ENCODE data around the gene S100PBP. TPM values are rescaled to one million over a fixed set of nuclear protein-coding genes. Genes with fewer than 3 reads are reported as not detected.

The S100PBP gene
- total and polyA plus RNA-seq, 10 of the 15 experiments (the other 5 are each of a cell fraction or from before 2014, with no cell fraction given), result 17.0 to 98.3 (median 40.6) TPM

DNA sequence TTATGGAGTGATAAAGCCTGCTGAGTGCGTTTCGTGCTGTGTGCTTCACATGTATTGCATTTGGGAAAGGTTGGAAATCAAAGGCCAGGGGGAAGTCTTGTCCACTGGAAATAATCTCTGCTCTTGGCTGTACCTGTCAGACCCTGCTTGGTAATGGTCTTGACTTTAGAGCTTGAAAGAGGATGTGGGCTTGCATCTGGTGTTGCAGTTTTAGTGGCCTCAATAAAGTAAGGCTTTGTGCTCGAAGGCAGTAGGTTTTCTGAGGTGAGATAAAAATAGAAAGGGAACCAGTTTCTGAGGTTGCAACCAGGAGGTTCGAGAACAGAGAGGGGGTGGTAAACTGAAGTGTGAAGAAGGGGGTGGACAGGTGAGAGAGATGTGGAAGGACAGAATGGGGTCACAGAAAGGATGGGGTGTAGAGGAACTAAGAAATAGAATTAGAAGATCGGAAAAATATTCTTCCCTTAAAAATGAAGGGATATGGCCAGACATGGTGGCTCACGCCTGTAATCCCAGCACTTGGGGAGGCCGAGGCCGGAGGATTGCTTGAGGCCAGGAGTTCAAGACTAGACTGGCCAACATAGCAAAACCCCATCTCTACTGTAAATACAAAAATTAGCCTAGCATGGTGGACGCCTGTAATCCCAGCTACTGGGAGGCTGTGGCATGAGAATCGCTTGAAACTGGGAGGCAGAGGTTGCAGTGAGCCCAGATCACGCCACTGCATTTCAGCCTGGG, 1.5 kb downstream of the S100PBP start (continued):
- TF ChIP-seq, protein P1, sequence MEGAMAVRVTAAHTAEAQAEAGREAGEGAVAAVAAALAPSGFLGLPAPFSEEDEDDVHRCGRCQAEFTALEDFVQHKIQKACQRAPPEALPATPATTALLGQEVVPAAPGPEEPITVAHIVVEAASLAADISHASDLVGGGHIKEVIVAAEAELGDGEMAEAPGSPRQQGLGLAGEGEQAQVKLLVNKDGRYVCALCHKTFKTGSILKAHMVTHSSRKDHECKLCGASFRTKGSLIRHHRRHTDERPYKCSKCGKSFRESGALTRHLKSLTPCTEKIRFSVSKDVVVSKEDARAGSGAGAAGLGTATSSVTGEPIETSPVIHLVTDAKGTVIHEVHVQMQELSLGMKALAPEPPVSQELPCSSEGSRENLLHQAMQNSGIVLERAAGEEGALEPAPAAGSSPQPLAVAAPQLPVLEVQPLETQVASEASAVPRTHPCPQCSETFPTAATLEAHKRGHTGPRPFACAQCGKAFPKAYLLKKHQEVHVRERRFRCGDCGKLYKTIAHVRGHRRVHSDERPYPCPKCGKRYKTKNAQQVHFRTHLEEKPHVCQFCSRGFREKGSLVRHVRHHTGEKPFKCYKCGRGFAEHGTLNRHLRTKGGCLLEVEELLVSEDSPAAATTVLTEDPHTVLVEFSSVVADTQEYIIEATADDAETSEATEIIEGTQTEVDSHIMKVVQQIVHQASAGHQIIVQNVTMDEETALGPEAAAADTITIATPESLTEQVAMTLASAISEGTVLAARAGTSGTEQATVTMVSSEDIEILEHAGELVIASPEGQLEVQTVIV (IDR thresholded peaks at IDR 0.05; ENCODE audit: borderline replicate concordance, partially characterized antibody), result no peak
- 0 out of 2 replicates have a peak, but pooled peaks have one; percentile 42 for TF ChIP-seq ZNF24 (IDR thresholded peaks at IDR 0.05)
- TF ChIP-seq, protein P2, sequence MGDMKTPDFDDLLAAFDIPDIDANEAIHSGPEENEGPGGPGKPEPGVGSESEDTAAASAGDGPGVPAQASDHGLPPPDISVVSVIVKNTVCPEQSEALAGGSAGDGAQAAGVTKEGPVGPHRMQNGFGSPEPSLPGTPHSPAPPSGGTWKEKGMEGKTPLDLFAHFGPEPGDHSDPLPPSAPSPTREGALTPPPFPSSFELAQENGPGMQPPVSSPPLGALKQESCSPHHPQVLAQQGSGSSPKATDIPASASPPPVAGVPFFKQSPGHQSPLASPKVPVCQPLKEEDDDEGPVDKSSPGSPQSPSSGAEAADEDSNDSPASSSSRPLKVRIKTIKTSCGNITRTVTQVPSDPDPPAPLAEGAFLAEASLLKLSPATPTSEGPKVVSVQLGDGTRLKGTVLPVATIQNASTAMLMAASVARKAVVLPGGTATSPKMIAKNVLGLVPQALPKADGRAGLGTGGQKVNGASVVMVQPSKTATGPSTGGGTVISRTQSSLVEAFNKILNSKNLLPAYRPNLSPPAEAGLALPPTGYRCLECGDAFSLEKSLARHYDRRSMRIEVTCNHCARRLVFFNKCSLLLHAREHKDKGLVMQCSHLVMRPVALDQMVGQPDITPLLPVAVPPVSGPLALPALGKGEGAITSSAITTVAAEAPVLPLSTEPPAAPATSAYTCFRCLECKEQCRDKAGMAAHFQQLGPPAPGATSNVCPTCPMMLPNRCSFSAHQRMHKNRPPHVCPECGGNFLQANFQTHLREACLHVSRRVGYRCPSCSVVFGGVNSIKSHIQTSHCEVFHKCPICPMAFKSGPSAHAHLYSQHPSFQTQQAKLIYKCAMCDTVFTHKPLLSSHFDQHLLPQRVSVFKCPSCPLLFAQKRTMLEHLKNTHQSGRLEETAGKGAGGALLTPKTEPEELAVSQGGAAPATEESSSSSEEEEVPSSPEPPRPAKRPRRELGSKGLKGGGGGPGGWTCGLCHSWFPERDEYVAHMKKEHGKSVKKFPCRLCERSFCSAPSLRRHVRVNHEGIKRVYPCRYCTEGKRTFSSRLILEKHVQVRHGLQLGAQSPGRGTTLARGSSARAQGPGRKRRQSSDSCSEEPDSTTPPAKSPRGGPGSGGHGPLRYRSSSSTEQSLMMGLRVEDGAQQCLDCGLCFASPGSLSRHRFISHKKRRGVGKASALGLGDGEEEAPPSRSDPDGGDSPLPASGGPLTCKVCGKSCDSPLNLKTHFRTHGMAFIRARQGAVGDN (IDR thresholded peaks at IDR 0.05), result peak; percentile 62; the same call in 1 of the 2 replicates
- peak; percentile 97 for TF ChIP-seq TAF1 (IDR thresholded peaks at IDR 0.05; ENCODE audit: borderline replicate concordance, low read depth, low read length)
- TF ChIP-seq, protein P3, sequence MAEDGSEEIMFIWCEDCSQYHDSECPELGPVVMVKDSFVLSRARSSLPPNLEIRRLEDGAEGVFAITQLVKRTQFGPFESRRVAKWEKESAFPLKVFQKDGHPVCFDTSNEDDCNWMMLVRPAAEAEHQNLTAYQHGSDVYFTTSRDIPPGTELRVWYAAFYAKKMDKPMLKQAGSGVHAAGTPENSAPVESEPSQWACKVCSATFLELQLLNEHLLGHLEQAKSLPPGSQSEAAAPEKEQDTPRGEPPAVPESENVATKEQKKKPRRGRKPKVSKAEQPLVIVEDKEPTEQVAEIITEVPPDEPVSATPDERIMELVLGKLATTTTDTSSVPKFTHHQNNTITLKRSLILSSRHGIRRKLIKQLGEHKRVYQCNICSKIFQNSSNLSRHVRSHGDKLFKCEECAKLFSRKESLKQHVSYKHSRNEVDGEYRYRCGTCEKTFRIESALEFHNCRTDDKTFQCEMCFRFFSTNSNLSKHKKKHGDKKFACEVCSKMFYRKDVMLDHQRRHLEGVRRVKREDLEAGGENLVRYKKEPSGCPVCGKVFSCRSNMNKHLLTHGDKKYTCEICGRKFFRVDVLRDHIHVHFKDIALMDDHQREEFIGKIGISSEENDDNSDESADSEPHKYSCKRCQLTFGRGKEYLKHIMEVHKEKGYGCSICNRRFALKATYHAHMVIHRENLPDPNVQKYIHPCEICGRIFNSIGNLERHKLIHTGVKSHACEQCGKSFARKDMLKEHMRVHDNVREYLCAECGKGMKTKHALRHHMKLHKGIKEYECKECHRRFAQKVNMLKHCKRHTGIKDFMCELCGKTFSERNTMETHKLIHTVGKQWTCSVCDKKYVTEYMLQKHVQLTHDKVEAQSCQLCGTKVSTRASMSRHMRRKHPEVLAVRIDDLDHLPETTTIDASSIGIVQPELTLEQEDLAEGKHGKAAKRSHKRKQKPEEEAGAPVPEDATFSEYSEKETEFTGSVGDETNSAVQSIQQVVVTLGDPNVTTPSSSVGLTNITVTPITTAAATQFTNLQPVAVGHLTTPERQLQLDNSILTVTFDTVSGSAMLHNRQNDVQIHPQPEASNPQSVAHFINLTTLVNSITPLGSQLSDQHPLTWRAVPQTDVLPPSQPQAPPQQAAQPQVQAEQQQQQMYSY (CRISPR knock-in tag; IDR thresholded peaks at IDR 0.05), result no peak
- peak; percentile 30 for TF ChIP-seq RELA (IDR thresholded peaks at IDR 0.05; ENCODE audit: borderline replicate concordance, partially characterized antibody)
- TF ChIP-seq MTA2 (IDR thresholded peaks at IDR 0.05; ENCODE audit: low read depth), result peak; percentile 98
- peak; percentile 92 for TF ChIP-seq NFIC (IDR thresholded peaks at IDR 0.05; ENCODE audit: low read depth, low read length)
- no peak for TF ChIP-seq YY1 (IDR thresholded peaks at IDR 0.05; ENCODE audit: low read depth, low read length)
- peak; percentile 89 for TF ChIP-seq RELB (IDR thresholded peaks at IDR 0.05; ENCODE audit: low read depth)
- no peak for TF ChIP-seq PAX8 (IDR thresholded peaks at IDR 0.05)
- TF ChIP-seq MEF2A (IDR thresholded peaks at IDR 0.05; ENCODE audit: insufficient read depth, low read depth, low read length), result peak; percentile 99
- 0 out of 2 replicates have a peak, but pooled peaks have one; percentile 56 for TF ChIP-seq GABPA (IDR thresholded peaks at IDR 0.05; ENCODE audit: low read depth)
- peak; percentile 79; the same call in 1 of the 2 replicates for TF ChIP-seq PAX5 (IDR thresholded peaks at IDR 0.05; ENCODE audit: borderline replicate concordance, low read depth, low read length)
- peak; percentile 77 for TF ChIP-seq TCF12 (IDR thresholded peaks at IDR 0.05; ENCODE audit: low read depth, low read length)
- TF ChIP-seq RFX5 (IDR thresholded peaks at IDR 0.05; ENCODE audit: low read depth, low read length), result no peak
- no peak for TF ChIP-seq NR2C2 (IDR thresholded peaks at IDR 0.05; ENCODE audit: borderline replicate concordance, control insufficient read depth, insufficient read length, low read depth)
- TF ChIP-seq ASH2L (IDR thresholded peaks at IDR 0.05; ENCODE audit: borderline replicate concordance, low read depth), result peak; percentile 50; the same call in 1 of the 2 replicates

Measured in GM12878 (cell line).